Suppressor macrophage (primary cell): ENCODE data around the gene TMEM203.

ENCODE experiments used
- DNase-seq, 4 experiments: peaks; one replicate each; pipeline ENCODE4 v3.0.0-alpha.2; 2020 to 2022

TMEM203 gene

GRCh38 chr9:137164370-137165249 is 40.8 kb downstream of the TMEM203 start:
- DNase-seq = no peak

- DNase-seq = no peak
Measured at GRCh38 chr9:137163805-137164204, 41.6 kb downstream of the TMEM203 start.

- DNase-seq = peak in 3 of 4 experiments; percentile 10 to 35 (median 26)
Measured at GRCh38 chr9:137163365-137163715, 42.1 kb downstream of the TMEM203 start.

GRCh38 chr9:137162505-137163364 is 42.7 kb downstream of the TMEM203 start:
- DNase-seq = peak in 3 of 4 experiments; percentile 13 to 32 (median 22)

- no peak for DNase-seq
Measured at GRCh38 chr9:137161558-137162486, 43.6 kb downstream of the TMEM203 start.

GRCh38 chr9:137160716-137161557 is 44.5 kb downstream of the TMEM203 start:
- no peak for DNase-seq

- no peak for DNase-seq
Measured at GRCh38 chr9:137160054-137160425, 45.4 kb downstream of the TMEM203 start.

- DNase-seq = no peak
Measured at GRCh38 chr9:137159105-137160053, 46.1 kb downstream of the TMEM203 start.

GRCh38 chr9:137158625-137159024 is 46.8 kb downstream of the TMEM203 start:
- DNase-seq = no peak

GRCh38 chr9:137157618-137158415 is 47.6 kb downstream of the TMEM203 start:
- no peak for DNase-seq

- DNase-seq = peak; percentile 68 to 87 (median 78)
Measured at GRCh38 chr9:137156567-137157375, 48.7 kb downstream of the TMEM203 start.
